Neuronal stem cell (in vitro differentiated cells): ENCODE measurements around the gene ORC4.

Experiments
- DNase-seq: peaks from one replicate; pipeline ENCODE4 v3.0.0-alpha.2; 2013; ENCODE audit warnings: low spot score
- H2AFZ ChIP-seq: one replicate; pipeline ENCODE4 v1.6.1; 2013; ENCODE audit warnings: mild to moderate bottlenecking, low read length, inconsistent platforms
- H2AK5ac ChIP-seq: 2 replicates; pipeline ENCODE4 v1.6.1; 2013; ENCODE audit warnings: low read depth, mild to moderate bottlenecking, inconsistent platforms, low read length, moderate library complexity, mixed read lengths
- H2BK120ac ChIP-seq: 2 replicates; pipeline ENCODE4 v1.6.1; 2013; ENCODE audit warnings: low read depth, mild to moderate bottlenecking, inconsistent platforms, low read length, moderate library complexity, mixed read lengths
- H2BK12ac ChIP-seq: one replicate; pipeline ENCODE4 v1.6.1; 2013; ENCODE audit warnings: low read length, inconsistent platforms
- H2BK15ac ChIP-seq: 2 replicates; pipeline ENCODE4 v1.6.1; 2013; ENCODE audit warnings: mild to moderate bottlenecking, low read length, inconsistent platforms, mixed read lengths
- H2BK5ac ChIP-seq: one replicate; pipeline ENCODE4 v1.6.1; 2013; ENCODE audit warnings: inconsistent platforms, mild to moderate bottlenecking, low read length, moderate library complexity
- H3K14ac ChIP-seq: one replicate; pipeline ENCODE4 v1.6.1; 2013; ENCODE audit warnings: low read length, inconsistent platforms
- H3K18ac ChIP-seq: 2 replicates; pipeline ENCODE4 v1.6.1; 2013; ENCODE audit warnings: low read length, inconsistent platforms
- H3K23ac ChIP-seq: 2 replicates; pipeline ENCODE4 v1.6.1; 2013; ENCODE audit warnings: low read depth, mild to moderate bottlenecking, mixed read lengths, low read length, inconsistent platforms; ENCODE audit not compliant: poor library complexity
- H3K27ac ChIP-seq: replicated peaks from 3 replicates; pipeline ENCODE4 v1.5.1; 2013; ENCODE audit warnings: low read length, inconsistent platforms
- H3K27me3 ChIP-seq, 3 experiments: 2 replicates each; pipeline ENCODE4 v1.6.1; 2013; ENCODE audit warnings: low read length in 3 of 3, mild to moderate bottlenecking in 2 of 3, inconsistent platforms in 1 of 3, low read depth in 1 of 3, mixed read lengths in 1 of 3, moderate library complexity in 1 of 3; ENCODE audit not compliant: control insufficient read depth in 3 of 3, insufficient read depth in 3 of 3
- H3K36me3 ChIP-seq, 2 donors: replicated peaks in 1 of 2; 2 replicates each; pipeline ENCODE4 v1.6.1; 2013; ENCODE audit warnings: low read length in 2 of 2; ENCODE audit not compliant: control insufficient read depth in 2 of 2, insufficient read depth in 2 of 2
- H3K4ac ChIP-seq: 2 replicates; pipeline ENCODE4 v1.6.1; 2013; ENCODE audit warnings: inconsistent platforms, mild to moderate bottlenecking, low read length, moderate library complexity
- H3K4me1 ChIP-seq, 2 donors: 1 replicate in 1 of 2; 2 replicates in 1 of 2; pipeline ENCODE4 v1.6.1; 2013; ENCODE audit warnings: low read length in 2 of 2, low read depth in 1 of 2; ENCODE audit not compliant: control insufficient read depth in 2 of 2, insufficient read depth in 1 of 2
- H3K4me2 ChIP-seq: one replicate; pipeline ENCODE4 v1.6.1; 2013; ENCODE audit warnings: mild to moderate bottlenecking, low read length, inconsistent platforms; ENCODE audit not compliant: insufficient read depth, poor library complexity, severe bottlenecking
- H3K4me3 ChIP-seq, 2 donors: 2 replicates each; pipeline ENCODE4 v1.5.1; 2013; ENCODE audit warnings: low read length in 2 of 2, mild to moderate bottlenecking in 2 of 2, inconsistent platforms in 1 of 2, moderate library complexity in 1 of 2
- H3K79me1 ChIP-seq: one replicate; pipeline ENCODE4 v1.6.1; 2013; ENCODE audit warnings: low read depth, mild to moderate bottlenecking, inconsistent platforms, low read length, moderate library complexity
- H3K9ac ChIP-seq: one replicate; pipeline ENCODE4 v1.6.1; 2013; ENCODE audit warnings: mild to moderate bottlenecking, low read depth, low read length, inconsistent platforms; ENCODE audit not compliant: poor library complexity
- H3K9me3 ChIP-seq, 2 donors: replicated peaks in 1 of 2; 2 replicates each; pipeline versions ENCODE3 to v1.6.1; 2013; ENCODE audit warnings: low read length in 2 of 2, mild to moderate bottlenecking in 2 of 2, inconsistent platforms in 1 of 2, low read depth in 1 of 2, mixed read lengths in 1 of 2, moderate library complexity in 1 of 2; ENCODE audit not compliant: control insufficient read depth in 2 of 2, insufficient read depth in 1 of 2
- H4K8ac ChIP-seq: one replicate; pipeline ENCODE4 v1.6.1; 2013; ENCODE audit warnings: low read depth, mild to moderate bottlenecking, inconsistent platforms, low read length, moderate library complexity
- H4K91ac ChIP-seq: one replicate; pipeline ENCODE4 v1.6.1; 2013; ENCODE audit warnings: low read length, low read depth, mild to moderate bottlenecking, inconsistent platforms; ENCODE audit not compliant: poor library complexity
- WGBS, 2 donors: extraction: QIAGEN DNeasy Blood & Tissue Kit; methylation state at CpG; one replicate each; pipeline ENCODE4 v1.1.7; 2013; ENCODE audit warnings: missing lambda C conversion rate in 2 of 2, mixed read lengths in 1 of 2; ENCODE audit not compliant: insufficient read length in 2 of 2, insufficient replicate concordance in 1 of 2; ENCODE audit errors: extremely low coverage in 2 of 2; 5-methylcytosine and 5-hydroxymethylcytosine counted together

Gene ORC4

DNA sequence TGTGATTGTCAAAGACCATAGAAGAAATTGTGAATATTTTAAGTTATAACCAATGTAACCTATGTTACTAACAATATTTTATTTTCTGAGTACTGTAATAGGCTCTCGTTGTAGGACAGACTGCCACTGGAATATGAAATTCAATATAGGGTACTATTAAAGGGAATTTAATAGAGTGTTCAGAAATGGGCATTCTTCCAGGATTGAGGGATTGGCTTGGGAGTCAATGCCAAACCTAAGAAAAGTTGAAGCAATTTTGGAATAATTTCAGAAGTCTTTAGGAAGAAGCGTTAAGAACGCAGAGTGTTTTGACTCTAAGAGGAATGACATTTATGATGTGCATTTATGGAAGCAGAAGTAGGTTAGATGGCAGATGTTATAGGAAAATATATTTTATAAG is 96.7 kb downstream of the ORC4 start:
- Histone ChIP-seq H2AK5ac (no peak overlapping the region), H3K14ac (no peak overlapping the region), H3K4me1 (no peaks in the 10 kb centered on the region), H4K8ac (no peak overlapping the region), H4K91ac (no peak overlapping the region), H2BK15ac (no peak overlapping the region), H3K9me3 (no peaks in the 10 kb centered on the region), H3K4ac (no peak overlapping the region), H3K79me1 (no peaks in the 10 kb centered on the region), H2BK5ac (no peak overlapping the region), H3K4me2 (no peak overlapping the region), H3K18ac (no peak overlapping the region), H3K27me3 (no peaks in the 10 kb centered on the region), H3K9ac (no peak overlapping the region), H2AFZ (no peak overlapping the region), H3K23ac (no peak overlapping the region), H3K4me3 (no peak overlapping the region), H2BK12ac (no peak overlapping the region), H2BK120ac (no peak overlapping the region), H3K27ac (no peak overlapping the region), H3K36me3 (peaks cover 2 to 90% of the 10 kb centered on the region in 2 donors)
- no CpG with 5 or more reads among the region's 3 CpGs for WGBS, 2 donors
- no peak for DNase-seq

DNA sequence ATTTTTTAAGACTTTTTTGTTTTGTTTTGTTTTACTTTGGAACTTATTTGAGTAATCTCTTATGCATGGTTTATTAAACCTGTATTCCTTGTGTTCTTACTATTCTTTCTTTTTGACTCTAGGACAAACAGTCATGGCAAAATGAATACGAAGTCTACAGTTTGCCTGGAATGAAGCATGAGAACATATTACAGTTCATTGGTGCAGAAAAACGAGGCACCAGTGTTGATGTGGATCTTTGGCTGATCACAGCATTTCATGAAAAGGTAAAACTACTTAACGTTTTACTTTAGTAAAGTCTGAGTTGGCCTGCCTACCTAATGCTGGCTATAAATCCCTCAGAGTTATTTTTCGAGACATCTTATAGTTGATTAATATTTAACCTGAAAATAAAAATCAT is 103.4 kb downstream of the ORC4 start:
- Histone ChIP-seq H2BK5ac (no peak overlapping the region), H4K91ac (no peak overlapping the region), H3K79me1 (no peaks in the 10 kb centered on the region), H4K8ac (no peak overlapping the region), H2BK15ac (no peak overlapping the region), H2BK12ac (no peak overlapping the region), H3K27ac (no peak overlapping the region), H3K18ac (no peak overlapping the region), H3K4ac (no peak overlapping the region), H2AK5ac (no peak overlapping the region), H3K4me3 (no peak overlapping the region), H3K9ac (no peak overlapping the region), H3K14ac (no peak overlapping the region), H3K9me3 (no peaks in the 10 kb centered on the region), H2BK120ac (no peak overlapping the region), H3K4me1 (peaks cover 2 to 10% of the 10 kb centered on the region in 2 donors), H3K36me3 (peaks cover 0 to 71% of the 10 kb centered on the region in 2 donors), H3K4me2 (no peak overlapping the region), H3K27me3 (no peaks in the 10 kb centered on the region), H3K23ac (no peak overlapping the region), H2AFZ (no peak overlapping the region)
- WGBS, 2 donors, result no CpG with 5 or more reads among the region's 4 CpGs
- DNase-seq, result no peak

DNA sequence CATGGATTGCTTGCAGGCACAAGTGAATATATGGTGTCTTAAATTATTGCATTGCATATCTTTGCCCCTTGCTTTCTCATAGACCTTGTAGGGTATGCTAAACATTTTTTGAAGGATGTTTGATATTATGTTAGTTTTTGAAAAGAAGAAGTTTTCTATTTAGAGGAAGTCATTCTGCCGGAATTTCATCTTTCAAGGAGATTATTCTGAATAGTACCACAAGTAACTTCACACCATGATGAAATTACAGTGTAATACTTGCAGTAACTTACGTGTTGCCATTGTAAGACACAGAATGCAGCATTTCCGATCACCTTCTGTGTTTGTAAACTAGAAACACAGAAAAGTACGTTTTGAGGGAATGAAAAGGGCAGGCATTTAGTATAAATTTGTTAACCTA is 103.8 kb downstream of the ORC4 start:
- Histone ChIP-seq H3K9me3 (no peaks in the 10 kb centered on the region), H2BK120ac (no peak overlapping the region), H3K23ac (no peak overlapping the region), H3K4ac (no peak overlapping the region), H3K27me3 (no peaks in the 10 kb centered on the region), H3K27ac (no peak overlapping the region), H3K4me3 (no peak overlapping the region), H2BK15ac (no peak overlapping the region), H3K14ac (no peak overlapping the region), H2BK5ac (no peak overlapping the region), H3K9ac (no peak overlapping the region), H2AK5ac (no peak overlapping the region), H3K36me3 (peaks cover 0 to 67% of the 10 kb centered on the region in 2 donors), H2BK12ac (no peak overlapping the region), H4K8ac (no peak overlapping the region), H4K91ac (no peak overlapping the region), H3K4me2 (no peak overlapping the region), H3K4me1 (peaks cover 2 to 10% of the 10 kb centered on the region in 2 donors), H3K18ac (no peak overlapping the region), H2AFZ (no peak overlapping the region), H3K79me1 (no peaks in the 10 kb centered on the region)
- WGBS, 2 donors, result no CpG with 5 or more reads among the region's 4 CpGs
- no peak for DNase-seq

DNA sequence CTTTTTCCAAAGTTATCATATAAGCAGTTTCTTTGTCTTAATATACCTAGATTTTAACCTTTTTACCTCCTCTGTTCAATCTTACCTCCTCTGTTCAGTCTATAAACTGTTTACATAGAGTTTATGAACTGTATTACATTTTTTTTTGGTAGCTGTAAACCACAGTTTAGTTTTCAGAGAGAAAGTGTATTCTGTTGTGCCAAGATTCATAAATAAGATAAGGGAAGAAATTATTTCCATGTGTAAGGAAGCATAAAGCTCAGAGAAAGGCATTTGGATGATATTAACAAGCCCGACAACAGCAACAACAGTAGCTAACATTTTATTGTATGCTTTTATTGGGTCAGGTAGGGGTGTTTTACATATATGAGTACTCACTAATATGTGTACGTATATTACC is 104.5 kb downstream of the ORC4 start:
- Histone ChIP-seq H2BK15ac (no peak overlapping the region), H3K4me1 (peaks cover 2 to 10% of the 10 kb centered on the region in 2 donors), H3K4ac (no peak overlapping the region), H3K4me3 (no peak overlapping the region), H3K27ac (no peak overlapping the region), H3K23ac (no peak overlapping the region), H2AK5ac (no peak overlapping the region), H2AFZ (no peak overlapping the region), H3K9me3 (no peaks in the 10 kb centered on the region), H3K79me1 (no peaks in the 10 kb centered on the region), H2BK120ac (no peak overlapping the region), H3K9ac (no peak overlapping the region), H3K27me3 (no peaks in the 10 kb centered on the region), H3K36me3 (peaks cover 0 to 60% of the 10 kb centered on the region in 2 donors), H3K4me2 (no peak overlapping the region), H4K91ac (no peak overlapping the region), H2BK12ac (no peak overlapping the region), H2BK5ac (no peak overlapping the region), H3K18ac (no peak overlapping the region), H3K14ac (no peak overlapping the region), H4K8ac (no peak overlapping the region)
- no peak for DNase-seq
- no CpG with 5 or more reads among the region's 2 CpGs for WGBS, 2 donors
